Fibroblast of villous mesenchyme (primary cell): Measurements from ENCODE around the gene ERFE. TPM values are rescaled to one million over a fixed set of nuclear protein-coding genes. Genes with fewer than 3 reads are reported as not detected.

Experiments
- DNase-seq: peaks from one replicate; pipeline ENCODE4 v3.0.0-alpha.2; 2010; ENCODE audit warnings: low read depth
- H3K4me3 ChIP-seq: 2 replicates; pipeline ENCODE4 v1.5.1; 2011; ENCODE audit warnings: low read depth, mild to moderate bottlenecking, low read length
- CTCF ChIP-seq: IDR thresholded peaks from 2 replicates; pipeline ENCODE4 v1.5.1; 2012; ENCODE audit warnings: low read depth, mild to moderate bottlenecking, low read length; ENCODE audit not compliant: insufficient read depth
- total RNA-seq: library from RNA; depleted of rRNA; stranded (reverse); fragments of >200 nt; gene quantifications from 2 replicates; pipeline ENCODE4 v1.2.3, GENCODE V29; 2012

The ERFE gene
- total RNA-seq, 1 donor = 0.86 TPM

DNA sequence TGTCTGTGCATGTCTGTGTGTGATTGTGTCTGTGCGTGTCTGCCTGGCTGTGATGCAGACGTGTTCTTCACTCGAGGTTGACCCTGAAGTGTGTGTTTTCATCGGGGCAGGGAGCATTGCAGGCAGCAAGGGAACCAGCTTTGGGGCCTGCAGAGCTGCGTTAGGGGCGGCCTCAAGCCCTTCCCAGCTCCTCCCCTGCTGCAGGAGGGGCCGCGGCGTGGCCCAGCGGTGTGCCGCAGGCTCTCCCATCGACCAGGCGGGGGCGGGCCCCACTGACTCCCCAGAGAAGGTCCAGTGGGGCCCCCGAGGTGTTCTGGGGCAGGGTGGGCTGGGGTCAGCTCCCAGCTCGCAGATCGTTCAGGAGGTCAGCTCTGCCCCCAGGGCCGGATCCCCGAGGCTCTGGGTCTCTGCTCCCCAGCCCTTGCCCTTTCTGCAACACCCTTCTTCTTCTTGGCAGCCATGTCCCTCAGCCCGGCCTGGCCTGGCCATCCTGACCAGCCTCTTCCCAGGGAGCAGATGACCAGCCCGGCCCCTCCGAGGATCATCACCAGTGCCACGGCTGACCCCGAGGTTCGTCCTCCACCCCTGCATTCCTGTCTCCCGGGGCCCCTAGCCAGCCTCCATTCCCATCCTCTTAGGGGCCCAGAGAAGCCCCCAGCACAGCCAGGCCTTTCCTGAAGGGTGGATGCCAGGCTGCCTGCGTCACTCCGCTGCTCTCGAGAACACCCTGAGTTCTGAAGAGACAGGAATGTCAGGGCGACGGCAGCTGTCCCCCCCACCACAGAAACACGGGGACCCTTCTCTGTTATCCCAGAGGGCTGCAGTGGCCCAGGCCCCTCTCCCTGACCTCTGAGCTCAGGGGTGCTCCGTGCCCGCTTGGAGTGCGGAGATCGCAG, 31.4 kb upstream of the ERFE start:
- peak; percentile 12 for TF ChIP-seq CTCF
- DNase-seq = peak; percentile 64
- H3K4me3 ChIP-seq = peak overlapping the region; percentile 10

DNA sequence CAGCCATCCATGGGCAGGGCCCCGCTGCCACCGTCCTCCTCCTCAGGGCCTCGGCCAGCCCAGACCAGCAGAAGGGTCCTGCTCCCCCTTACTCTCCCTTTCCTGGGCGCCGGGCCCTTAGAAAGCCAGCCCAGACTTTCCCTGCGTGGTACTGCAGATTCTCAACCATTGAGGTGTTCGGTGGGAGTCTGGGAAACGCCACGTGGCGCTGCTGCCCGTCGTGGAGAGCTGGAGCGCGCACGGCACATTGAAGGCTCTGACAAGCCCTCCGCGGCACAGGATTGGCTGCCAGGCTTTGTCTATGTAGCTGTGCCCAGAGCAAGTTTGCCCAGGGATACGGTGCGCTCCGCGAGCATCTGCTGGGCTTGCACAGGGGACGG, 30.7 kb upstream of the ERFE start:
- H3K4me3 ChIP-seq = no peak overlapping the region
- no peak for TF ChIP-seq CTCF
- DNase-seq = no peak

GRCh38 chr2:238128534-238129001, 30.2 kb upstream of the ERFE start:
- H3K4me3 ChIP-seq = no peak overlapping the region
- no peak for DNase-seq
- no peak for TF ChIP-seq CTCF

DNA sequence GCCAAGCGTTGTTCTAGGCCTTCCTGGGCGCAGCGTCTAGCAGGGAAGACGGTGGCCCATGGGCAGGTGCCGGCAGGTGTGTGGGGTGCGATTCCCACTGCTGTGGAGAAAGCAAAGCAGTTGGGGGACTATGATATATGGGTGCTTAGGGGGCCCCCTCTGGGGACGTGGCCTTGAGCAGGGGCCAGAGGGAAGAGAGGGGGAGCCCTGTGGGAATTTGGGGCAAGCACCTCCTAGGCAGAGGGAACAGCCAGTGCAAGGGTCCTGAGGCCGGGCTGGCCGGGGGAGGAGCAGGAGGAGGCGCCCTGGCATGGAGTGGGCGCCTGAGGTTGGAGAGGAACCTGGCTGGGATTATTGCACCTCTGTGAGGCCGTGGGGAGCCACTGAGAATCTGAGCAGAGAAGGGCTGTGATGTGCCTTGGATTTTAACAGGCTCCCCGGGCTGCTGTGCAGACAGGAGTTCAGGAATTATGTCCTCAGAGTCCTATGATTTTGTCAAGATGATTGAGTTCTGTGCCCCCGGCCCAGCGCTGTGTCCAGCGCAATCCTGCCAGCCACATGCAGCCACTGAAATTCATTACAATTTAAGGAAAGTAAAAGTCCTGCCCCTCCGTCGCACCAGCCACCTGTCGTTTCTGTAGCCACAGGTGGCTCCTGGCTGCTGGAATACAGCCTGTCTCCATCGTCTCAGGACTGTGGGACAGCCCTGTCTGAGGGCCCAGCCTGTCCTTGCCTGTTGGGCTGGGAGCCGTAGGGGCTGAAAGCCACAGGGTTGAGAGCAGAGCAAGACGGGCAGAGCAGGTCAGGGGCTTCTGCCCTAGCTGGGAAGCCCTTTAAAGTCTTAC, 29.4 kb upstream of the ERFE start:
- H3K4me3 ChIP-seq = no peak overlapping the region
- DNase-seq = no peak
- no peak for TF ChIP-seq CTCF

DNA sequence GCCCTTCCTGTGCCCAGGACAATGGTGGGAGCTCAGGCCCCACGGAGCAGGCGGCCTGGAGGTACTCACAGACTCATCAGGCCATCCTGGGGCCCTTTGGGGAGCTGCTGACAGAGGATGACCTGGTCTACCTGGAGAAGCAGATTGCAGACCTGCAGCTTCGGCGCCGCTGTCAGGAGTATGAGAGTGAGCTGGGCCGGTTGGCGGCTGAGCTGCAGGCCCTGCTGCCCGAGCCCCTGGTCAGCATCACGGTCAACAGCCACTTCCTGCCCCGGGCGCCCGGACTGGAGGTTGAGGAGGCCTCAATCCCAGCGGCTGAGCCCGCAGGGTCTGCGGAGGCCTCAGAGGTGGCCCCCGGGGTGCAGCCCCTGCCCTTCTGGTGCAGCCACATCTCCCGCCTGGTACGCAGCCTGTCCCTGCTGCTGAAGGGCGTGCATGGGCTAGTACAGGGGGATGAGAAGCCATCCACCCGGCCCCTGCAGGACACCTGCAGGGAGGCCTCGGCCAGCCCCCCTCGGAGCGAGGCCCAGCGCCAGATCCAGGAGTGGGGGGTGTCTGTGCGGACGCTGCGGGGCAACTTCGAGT, 28.6 kb upstream of the ERFE start:
- TF ChIP-seq CTCF = no peak
- H3K4me3 ChIP-seq = no peak overlapping the region
- no peak for DNase-seq

- H3K4me3 ChIP-seq = no peak overlapping the region
- no peak for TF ChIP-seq CTCF
- no peak for DNase-seq
Measured at GRCh38 chr2:238130696-238131628, 27.8 kb upstream of the ERFE start.
